Measurements from ENCODE around the gene BATF3. TPM values are rescaled to one million over a fixed set of nuclear protein-coding genes. Genes with fewer than 3 reads are reported as not detected.

The BATF3 gene
- polyA plus RNA-seq, 1 of the 3 experiments (the other 2 are of a cell fraction): 0.76 TPM

DNA sequence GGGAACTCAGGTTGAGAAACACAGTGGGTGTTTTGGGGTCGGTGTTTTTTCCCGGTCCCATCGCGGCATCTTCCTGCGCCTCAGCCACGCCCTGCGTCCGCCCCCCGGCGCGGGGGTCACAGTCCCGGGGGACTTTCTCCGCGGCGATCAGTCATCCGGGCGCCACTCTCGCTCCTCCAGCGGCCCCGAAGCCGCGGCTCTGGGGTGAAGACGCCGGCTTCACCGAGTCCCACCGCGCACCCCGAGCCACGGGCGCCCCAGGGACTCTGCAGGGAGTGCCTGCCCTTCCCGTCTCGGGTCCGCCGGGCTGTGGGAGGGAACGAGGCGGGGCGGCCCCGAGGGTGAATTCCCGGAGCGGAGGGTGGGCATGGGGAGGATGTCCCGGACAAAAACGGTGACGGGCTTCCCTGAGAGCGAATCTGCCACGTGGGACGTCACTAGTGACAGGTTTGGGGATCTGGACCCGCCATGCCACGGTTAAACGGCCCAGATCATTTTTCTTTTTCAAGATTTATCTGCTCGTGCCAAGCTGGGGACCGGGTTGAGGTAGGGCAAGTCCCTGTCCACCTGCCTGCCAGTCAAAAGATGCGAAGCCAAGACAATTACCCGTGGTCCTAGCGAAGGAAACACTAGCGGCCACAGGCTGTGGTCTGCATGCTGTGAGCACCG lies 717 bp upstream of the BATF3 start:
- no peaks in the 10 kb centered on the region for H3K9me3 ChIP-seq
- H4K20me1 ChIP-seq (ENCODE audit: insufficient read depth): no peaks in the 10 kb centered on the region
- peak; percentile 63 for DNase-seq
- peak overlapping the region; percentile 86 for H2AFZ ChIP-seq (ENCODE audit: low read depth)
- peak overlapping the region; percentile 50 to 65 for H3K4me3 ChIP-seq (ENCODE audit: low read depth in 2 of 2, low read length in 1 of 2)
- no peaks in the 10 kb centered on the region for H3K79me2 ChIP-seq (ENCODE audit: insufficient read depth)
- peaks cover 42% of the 10 kb centered on the region for H3K27me3 ChIP-seq (ENCODE audit: insufficient read depth)
- ChIA-PET POLR2A (interaction anchor here (1.8 kb wide), 1 partner anchor 92 kb away, joined by 6 read pairs; the partner anchor contains the start of gene ATF3), CTCF (interaction anchor here (0.6 to 1.7 kb wide), 8 partner anchors 27 to 244 kb away, joined by 3 to 7 read pairs (median 4); partner anchors contain the start of gene ATF3)
- no peak overlapping the region; the same call in 1 of the 2 replicates for H3K9ac ChIP-seq
- H3K9me2 ChIP-seq: no peaks in the 10 kb centered on the region
- 0% methylated on average over 5 of the region's 56 CpGs for WGBS (ENCODE audit: low lambda C conversion rate)
- H3K4me2 ChIP-seq: peak overlapping the region; percentile 85
- no peak overlapping the region for H3K27ac ChIP-seq (ENCODE audit: low read depth in 2 of 2, low read length in 1 of 2)
- H3F3A ChIP-seq (replicated peaks; ENCODE audit: insufficient read depth): peaks cover 9% of the 10 kb centered on the region
- no peaks in the 10 kb centered on the region for H3K36me3 ChIP-seq (replicated peaks in 1 of 2; ENCODE audit: control insufficient read depth in 1 of 2, insufficient read depth in 2 of 2, low read length in 1 of 2)
- no peak for TF ChIP-seq JUND (IDR thresholded peaks at IDR 0.05)
- no peak for TF ChIP-seq TEAD4 (IDR thresholded peaks at IDR 0.05; ENCODE audit: borderline replicate concordance, insufficient read depth)
- TF ChIP-seq, protein P1, sequence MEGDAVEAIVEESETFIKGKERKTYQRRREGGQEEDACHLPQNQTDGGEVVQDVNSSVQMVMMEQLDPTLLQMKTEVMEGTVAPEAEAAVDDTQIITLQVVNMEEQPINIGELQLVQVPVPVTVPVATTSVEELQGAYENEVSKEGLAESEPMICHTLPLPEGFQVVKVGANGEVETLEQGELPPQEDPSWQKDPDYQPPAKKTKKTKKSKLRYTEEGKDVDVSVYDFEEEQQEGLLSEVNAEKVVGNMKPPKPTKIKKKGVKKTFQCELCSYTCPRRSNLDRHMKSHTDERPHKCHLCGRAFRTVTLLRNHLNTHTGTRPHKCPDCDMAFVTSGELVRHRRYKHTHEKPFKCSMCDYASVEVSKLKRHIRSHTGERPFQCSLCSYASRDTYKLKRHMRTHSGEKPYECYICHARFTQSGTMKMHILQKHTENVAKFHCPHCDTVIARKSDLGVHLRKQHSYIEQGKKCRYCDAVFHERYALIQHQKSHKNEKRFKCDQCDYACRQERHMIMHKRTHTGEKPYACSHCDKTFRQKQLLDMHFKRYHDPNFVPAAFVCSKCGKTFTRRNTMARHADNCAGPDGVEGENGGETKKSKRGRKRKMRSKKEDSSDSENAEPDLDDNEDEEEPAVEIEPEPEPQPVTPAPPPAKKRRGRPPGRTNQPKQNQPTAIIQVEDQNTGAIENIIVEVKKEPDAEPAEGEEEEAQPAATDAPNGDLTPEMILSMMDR (IDR thresholded peaks at IDR 0.05): no peak
- no peak for TF ChIP-seq ELF1 (IDR thresholded peaks at IDR 0.05)
- TF ChIP-seq PBX3 (IDR thresholded peaks at IDR 0.05): no peak
- TF ChIP-seq FOXJ3 (CRISPR knock-in tag; IDR thresholded peaks at IDR 0.05): no peak
- peaks cover 0 to 25% of the 10 kb centered on the region in 2 experiments; a peak in 2 of 4 replicates for H3K4me1 ChIP-seq (ENCODE audit: control insufficient read depth in 1 of 2, insufficient read depth in 2 of 2, low read depth in 1 of 2, low read length in 1 of 2)

DNA sequence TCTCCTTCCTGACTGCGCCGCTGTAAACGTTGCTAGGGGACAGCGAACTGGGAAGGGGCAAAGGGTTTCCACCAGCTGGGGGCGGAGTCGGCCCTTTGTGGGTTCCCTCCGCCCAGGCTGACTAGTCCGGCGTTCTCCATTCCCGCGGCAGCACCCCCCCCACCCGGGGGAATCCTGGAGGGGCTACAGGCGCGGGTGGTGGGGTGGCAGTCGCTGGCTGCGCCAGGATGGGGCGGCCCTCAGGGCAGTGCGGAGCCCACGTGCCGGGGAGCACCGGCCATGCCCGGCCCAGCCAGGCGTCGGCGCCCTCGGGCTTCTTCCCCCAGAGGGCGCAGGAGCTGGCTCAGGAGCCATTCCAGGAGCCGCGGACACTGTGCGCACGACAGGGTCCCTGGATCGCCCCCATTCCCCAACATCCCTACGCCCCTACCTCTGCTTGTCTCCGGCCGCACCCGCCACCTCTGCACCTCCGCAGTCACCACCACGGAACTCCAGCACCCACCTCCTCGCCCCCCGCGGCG lies 476 bp downstream of the BATF3 start:
- 5% methylated on average over 18 of the region's 42 CpGs for WGBS (ENCODE audit: low lambda C conversion rate)
- Histone ChIP-seq H3K9ac (no peak overlapping the region), H3K9me3 (no peaks in the 10 kb centered on the region), H3K4me2 (peak overlapping the region; percentile 69), H3K79me2 (ENCODE audit: insufficient read depth) (no peaks in the 10 kb centered on the region), H2AFZ (ENCODE audit: low read depth) (0 out of 2 replicates have a peak overlapping the region, but pooled peaks have one; percentile 43), H3K4me3 (ENCODE audit: low read depth in 2 of 2, low read length in 1 of 2) (peak overlapping the region; percentile 50 to 65; a peak in 3 of 4 replicates), H3K27me3 (ENCODE audit: insufficient read depth) (peaks cover 46% of the 10 kb centered on the region), H3K9me2 (no peaks in the 10 kb centered on the region), H3F3A (replicated peaks; ENCODE audit: insufficient read depth) (peaks cover 9% of the 10 kb centered on the region), H3K27ac (ENCODE audit: low read depth in 2 of 2, low read length in 1 of 2) (no peak overlapping the region), H4K20me1 (ENCODE audit: insufficient read depth) (no peaks in the 10 kb centered on the region), H3K36me3 (replicated peaks in 1 of 2; ENCODE audit: control insufficient read depth in 1 of 2, insufficient read depth in 2 of 2, low read length in 1 of 2) (no peaks in the 10 kb centered on the region), H3K4me1 (ENCODE audit: control insufficient read depth in 1 of 2, insufficient read depth in 2 of 2, low read depth in 1 of 2, low read length in 1 of 2) (peaks cover 0 to 25% of the 10 kb centered on the region in 2 experiments; a peak in 2 of 4 replicates)
- ChIA-PET CTCF (interaction anchor here (0.7 to 2.3 kb wide), 12 partner anchors 9 to 222 kb away, joined by 3 to 7 read pairs (median 3); partner anchors contain the start of gene ATF3), POLR2A (interaction anchor here (1.3 kb wide), 1 partner anchor 91 kb away, joined by 4 read pairs; the partner anchor contains the start of gene ATF3)
- no peak for TF ChIP-seq RFX5 (IDR thresholded peaks at IDR 0.05; ENCODE audit: low read length)
- TF ChIP-seq, protein P1 (IDR thresholded peaks at IDR 0.05): peak; percentile 50
- peak; percentile 78 for DNase-seq
